GM12892 (cell line): Measurements from ENCODE around the gene FBXL7.

ENCODE experiments used
- DNase-seq: peaks from one replicate; pipeline ENCODE4 v3.0.0; 2011; ENCODE audit not compliant: insufficient read length
- FAIRE-seq: peaks from 2 replicates; lab custom pipeline; 2011; peaks lifted over from hg19 to GRCh38; lab: Jason Lieb, UNC
- POLR2A ChIP-seq: IDR thresholded peaks from 2 replicates; pipeline ENCODE4 v1.6.1; 2011; ENCODE audit warnings: low read depth, low read length, control low read depth
- POLR2AphosphoS5 ChIP-seq: IDR thresholded peaks from 2 replicates; pipeline ENCODE4 v1.6.1; 2011; ENCODE audit warnings: low read depth, low read length, control low read depth
- TAF1 ChIP-seq: IDR thresholded peaks from 2 replicates; pipeline ENCODE4 v1.6.1; 2011; ENCODE audit warnings: low read depth, mild to moderate bottlenecking, control low read depth, low read length, borderline replicate concordance

Gene FBXL7

GRCh38 chr5:15807871-15808270 lies 307.9 kb downstream of the FBXL7 start:
- no peak for TF ChIP-seq POLR2AphosphoS5
- no peak for TF ChIP-seq POLR2A
- DNase-seq (no peak), FAIRE-seq (no peak)

GRCh38 chr5:15808577-15808976 lies 308.6 kb downstream of the FBXL7 start:
- no peak for TF ChIP-seq POLR2A
- no peak for TF ChIP-seq TAF1
- TF ChIP-seq POLR2AphosphoS5: no peak
- FAIRE-seq (no peak), DNase-seq (no peak)

GRCh38 chr5:15819617-15820016 lies 319.6 kb downstream of the FBXL7 start:
- DNase-seq (no peak), FAIRE-seq (no peak)
- no peak for TF ChIP-seq POLR2A
- TF ChIP-seq TAF1: no peak
- TF ChIP-seq POLR2AphosphoS5: no peak

GRCh38 chr5:15821506-15821905 lies 321.5 kb downstream of the FBXL7 start:
- FAIRE-seq (no peak), DNase-seq (no peak)
- TF ChIP-seq TAF1 (no peak), POLR2A (no peak), POLR2AphosphoS5 (no peak)

GRCh38 chr5:15823398-15823797 lies 323.4 kb downstream of the FBXL7 start:
- DNase-seq (no peak), FAIRE-seq (no peak)
- no peak for TF ChIP-seq POLR2AphosphoS5
- no peak for TF ChIP-seq TAF1
- no peak for TF ChIP-seq POLR2A

- TF ChIP-seq POLR2A: no peak
- no peak for TF ChIP-seq POLR2AphosphoS5
- TF ChIP-seq TAF1: no peak
- DNase-seq: no peak
- no peak for FAIRE-seq
Observed at GRCh38 chr5:15827741-15828140, 327.8 kb downstream of the FBXL7 start.

- FAIRE-seq (no peak), DNase-seq (no peak)
- TF ChIP-seq POLR2A (no peak), TAF1 (no peak), POLR2AphosphoS5 (no peak)
Observed at GRCh38 chr5:15831408-15831807, 331.4 kb downstream of the FBXL7 start.

- DNase-seq (no peak), FAIRE-seq (no peak)
- TF ChIP-seq POLR2AphosphoS5: no peak
- TF ChIP-seq POLR2A: no peak
- TF ChIP-seq TAF1: no peak
Observed at GRCh38 chr5:15833365-15833764, 333.4 kb downstream of the FBXL7 start.

- TF ChIP-seq POLR2A (no peak), TAF1 (no peak), POLR2AphosphoS5 (no peak)
- DNase-seq (no peak), FAIRE-seq (no peak)
Observed at GRCh38 chr5:15834596-15835245, 334.7 kb downstream of the FBXL7 start.

GRCh38 chr5:15835514-15835913 lies 335.5 kb downstream of the FBXL7 start:
- TF ChIP-seq POLR2A: no peak
- no peak for TF ChIP-seq POLR2AphosphoS5
- no peak for TF ChIP-seq TAF1

GRCh38 chr5:15837551-15838289 lies 337.7 kb downstream of the FBXL7 start:
- FAIRE-seq (no peak), DNase-seq (no peak)
- TF ChIP-seq POLR2A (no peak), TAF1 (no peak)

More at GRCh38 chr5:15835514-15835913, 335.5 kb downstream of the FBXL7 start:
- no peak for FAIRE-seq
- no peak for DNase-seq

- FAIRE-seq: no peak
- no peak for DNase-seq
Observed at GRCh38 chr5:15844253-15844652, 344.3 kb downstream of the FBXL7 start.

More at GRCh38 chr5:15844253-15844652, 344.3 kb downstream of the FBXL7 start:
- TF ChIP-seq TAF1 (no peak), POLR2AphosphoS5 (no peak), POLR2A (no peak)
